Measurements from ENCODE around the gene PARP11. TPM values are rescaled to one million over a fixed set of nuclear protein-coding genes. Genes with fewer than 3 reads are reported as not detected.

The PARP11 gene
- total RNA-seq, 1 experiment from 2014 or later: 2.7 TPM

DNA sequence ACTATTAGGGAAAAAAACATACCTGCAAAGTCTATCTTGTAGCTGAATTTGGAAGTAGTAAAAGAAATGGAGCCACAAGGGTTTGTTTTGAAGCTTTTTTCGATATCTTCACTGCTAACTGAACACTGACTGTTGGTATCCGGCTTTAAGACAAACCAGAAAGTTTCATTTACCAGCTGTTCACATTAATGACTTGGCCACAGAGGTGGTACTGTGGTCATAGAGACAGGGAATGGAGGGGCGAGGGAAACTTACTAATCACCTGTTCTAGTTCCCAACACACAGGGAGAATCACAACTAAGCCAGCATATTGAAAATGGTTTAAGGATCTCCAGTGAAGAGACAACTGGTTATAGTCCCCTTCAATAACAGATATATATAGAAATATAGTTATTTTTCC lies 44.3 kb downstream of the PARP11 start:
- Histone ChIP-seq H3K4me2 (ENCODE audit: low read length) (no peak overlapping the region), H3K4me1 (ENCODE audit: control insufficient read depth in 1 of 2, insufficient read depth in 2 of 2, low read length in 2 of 2) (no peaks in the 10 kb centered on the region), H3K27me3 (ENCODE audit: insufficient read depth, low read length) (0 out of 2 replicates have a peak, but pooled peaks cover 4% of the 10 kb centered on the region), H3K4me3 (replicated peaks in 1 of 2; ENCODE audit: low read depth in 1 of 2, low read length in 2 of 2) (no peak overlapping the region), H3K27ac (ENCODE audit: low read depth, low read length) (no peak overlapping the region), H3K36me3 (ENCODE audit: control insufficient read depth in 1 of 2, insufficient read depth in 2 of 2, low read length in 2 of 2) (no peaks in the 10 kb centered on the region), H4K20me1 (ENCODE audit: insufficient read depth) (no peaks in the 10 kb centered on the region), H3K79me2 (ENCODE audit: insufficient read depth, low read length) (no peaks in the 10 kb centered on the region), H3K9ac (ENCODE audit: low read length) (no peak overlapping the region), H3K9me3 (ENCODE audit: control insufficient read depth in 1 of 2, insufficient read depth in 1 of 2, low read depth in 1 of 2, low read length in 2 of 2) (no peaks in the 10 kb centered on the region), H2AFZ (ENCODE audit: low read depth, low read length, poor library complexity, severe bottlenecking) (no peak overlapping the region), H3K9me2 (ENCODE audit: insufficient read depth) (no peaks in the 10 kb centered on the region)
- TF ChIP-seq POLR2A (IDR thresholded peaks at IDR 0.05; ENCODE audit: borderline replicate concordance, extremely low read depth, insufficient read depth, insufficient read length) (no peak), SIN3A (IDR thresholded peaks at IDR 0.05; ENCODE audit: low read depth) (no peak), ZNF274 (IDR thresholded peaks at IDR 0.05; ENCODE audit: low read depth, low read length) (no peak), POLR2AphosphoS5 (IDR thresholded peaks at IDR 0.05; ENCODE audit: low read depth, low read length) (no peak), FOSL1 (IDR thresholded peaks at IDR 0.05; ENCODE audit: low read depth) (no peak), TCF7L2 (IDR thresholded peaks at IDR 0.05; ENCODE audit: borderline replicate concordance, extremely low read depth, insufficient read depth, insufficient read length) (no peak), CBX3 (IDR thresholded peaks at IDR 0.05; ENCODE audit: low read depth) (no peak), EGR1 (IDR thresholded peaks at IDR 0.05; ENCODE audit: low read depth) (no peak), ELF1 (IDR thresholded peaks at IDR 0.05; ENCODE audit: borderline replicate concordance, low read depth) (no peak), CEBPB (IDR thresholded peaks at IDR 0.05; ENCODE audit: low read depth) (no peak)
- TF ChIP-seq, protein P1, sequence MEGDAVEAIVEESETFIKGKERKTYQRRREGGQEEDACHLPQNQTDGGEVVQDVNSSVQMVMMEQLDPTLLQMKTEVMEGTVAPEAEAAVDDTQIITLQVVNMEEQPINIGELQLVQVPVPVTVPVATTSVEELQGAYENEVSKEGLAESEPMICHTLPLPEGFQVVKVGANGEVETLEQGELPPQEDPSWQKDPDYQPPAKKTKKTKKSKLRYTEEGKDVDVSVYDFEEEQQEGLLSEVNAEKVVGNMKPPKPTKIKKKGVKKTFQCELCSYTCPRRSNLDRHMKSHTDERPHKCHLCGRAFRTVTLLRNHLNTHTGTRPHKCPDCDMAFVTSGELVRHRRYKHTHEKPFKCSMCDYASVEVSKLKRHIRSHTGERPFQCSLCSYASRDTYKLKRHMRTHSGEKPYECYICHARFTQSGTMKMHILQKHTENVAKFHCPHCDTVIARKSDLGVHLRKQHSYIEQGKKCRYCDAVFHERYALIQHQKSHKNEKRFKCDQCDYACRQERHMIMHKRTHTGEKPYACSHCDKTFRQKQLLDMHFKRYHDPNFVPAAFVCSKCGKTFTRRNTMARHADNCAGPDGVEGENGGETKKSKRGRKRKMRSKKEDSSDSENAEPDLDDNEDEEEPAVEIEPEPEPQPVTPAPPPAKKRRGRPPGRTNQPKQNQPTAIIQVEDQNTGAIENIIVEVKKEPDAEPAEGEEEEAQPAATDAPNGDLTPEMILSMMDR (IDR thresholded peaks at IDR 0.05 in 2 of 3, conservative IDR thresholded peaks at IDR 0.05 in 1 of 3; ENCODE audit: borderline replicate concordance in 1 of 3, insufficient read depth in 1 of 3, low read depth in 2 of 3, low read length in 2 of 3): no peak
- TF ChIP-seq, protein P2, sequence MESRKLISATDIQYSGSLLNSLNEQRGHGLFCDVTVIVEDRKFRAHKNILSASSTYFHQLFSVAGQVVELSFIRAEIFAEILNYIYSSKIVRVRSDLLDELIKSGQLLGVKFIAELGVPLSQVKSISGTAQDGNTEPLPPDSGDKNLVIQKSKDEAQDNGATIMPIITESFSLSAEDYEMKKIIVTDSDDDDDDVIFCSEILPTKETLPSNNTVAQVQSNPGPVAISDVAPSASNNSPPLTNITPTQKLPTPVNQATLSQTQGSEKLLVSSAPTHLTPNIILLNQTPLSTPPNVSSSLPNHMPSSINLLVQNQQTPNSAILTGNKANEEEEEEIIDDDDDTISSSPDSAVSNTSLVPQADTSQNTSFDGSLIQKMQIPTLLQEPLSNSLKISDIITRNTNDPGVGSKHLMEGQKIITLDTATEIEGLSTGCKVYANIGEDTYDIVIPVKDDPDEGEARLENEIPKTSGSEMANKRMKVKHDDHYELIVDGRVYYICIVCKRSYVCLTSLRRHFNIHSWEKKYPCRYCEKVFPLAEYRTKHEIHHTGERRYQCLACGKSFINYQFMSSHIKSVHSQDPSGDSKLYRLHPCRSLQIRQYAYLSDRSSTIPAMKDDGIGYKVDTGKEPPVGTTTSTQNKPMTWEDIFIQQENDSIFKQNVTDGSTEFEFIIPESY (IDR thresholded peaks at IDR 0.05; ENCODE audit: extremely low read depth, insufficient replicate concordance, low read length): no peak
- TF ChIP-seq, protein P3, sequence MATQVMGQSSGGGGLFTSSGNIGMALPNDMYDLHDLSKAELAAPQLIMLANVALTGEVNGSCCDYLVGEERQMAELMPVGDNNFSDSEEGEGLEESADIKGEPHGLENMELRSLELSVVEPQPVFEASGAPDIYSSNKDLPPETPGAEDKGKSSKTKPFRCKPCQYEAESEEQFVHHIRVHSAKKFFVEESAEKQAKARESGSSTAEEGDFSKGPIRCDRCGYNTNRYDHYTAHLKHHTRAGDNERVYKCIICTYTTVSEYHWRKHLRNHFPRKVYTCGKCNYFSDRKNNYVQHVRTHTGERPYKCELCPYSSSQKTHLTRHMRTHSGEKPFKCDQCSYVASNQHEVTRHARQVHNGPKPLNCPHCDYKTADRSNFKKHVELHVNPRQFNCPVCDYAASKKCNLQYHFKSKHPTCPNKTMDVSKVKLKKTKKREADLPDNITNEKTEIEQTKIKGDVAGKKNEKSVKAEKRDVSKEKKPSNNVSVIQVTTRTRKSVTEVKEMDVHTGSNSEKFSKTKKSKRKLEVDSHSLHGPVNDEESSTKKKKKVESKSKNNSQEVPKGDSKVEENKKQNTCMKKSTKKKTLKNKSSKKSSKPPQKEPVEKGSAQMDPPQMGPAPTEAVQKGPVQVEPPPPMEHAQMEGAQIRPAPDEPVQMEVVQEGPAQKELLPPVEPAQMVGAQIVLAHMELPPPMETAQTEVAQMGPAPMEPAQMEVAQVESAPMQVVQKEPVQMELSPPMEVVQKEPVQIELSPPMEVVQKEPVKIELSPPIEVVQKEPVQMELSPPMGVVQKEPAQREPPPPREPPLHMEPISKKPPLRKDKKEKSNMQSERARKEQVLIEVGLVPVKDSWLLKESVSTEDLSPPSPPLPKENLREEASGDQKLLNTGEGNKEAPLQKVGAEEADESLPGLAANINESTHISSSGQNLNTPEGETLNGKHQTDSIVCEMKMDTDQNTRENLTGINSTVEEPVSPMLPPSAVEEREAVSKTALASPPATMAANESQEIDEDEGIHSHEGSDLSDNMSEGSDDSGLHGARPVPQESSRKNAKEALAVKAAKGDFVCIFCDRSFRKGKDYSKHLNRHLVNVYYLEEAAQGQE (IDR thresholded peaks at IDR 0.05; ENCODE audit: low read depth): no peak
- DNase-seq (ENCODE audit: low read depth, low spot score) (no peak), ATAC-seq (no peak)
- RAD21 ChIA-PET (ENCODE audit: low non-redundant PET in 1 of 2, low total read pairs in 2 of 2, uncharacterized antibody in 2 of 2, unreplicated experiment in 2 of 2): no interaction called here
- CTCF ChIA-PET: no interaction called here
- BruUV-seq (replicated peaks): no TSS peak
- POLR2A ChIA-PET: no interaction called here
- intact Hi-C loops (cut with micrococcal nuclease): no loop called here

Data from HCT116 (cell line).